ENCODE results near the gene KCP. TPM values are rescaled to one million over a fixed set of nuclear protein-coding genes. Genes with fewer than 3 reads are reported as not detected.

The KCP gene
- total RNA-seq, 1 donor from 2014 or later, result 1.5 TPM

DNA sequence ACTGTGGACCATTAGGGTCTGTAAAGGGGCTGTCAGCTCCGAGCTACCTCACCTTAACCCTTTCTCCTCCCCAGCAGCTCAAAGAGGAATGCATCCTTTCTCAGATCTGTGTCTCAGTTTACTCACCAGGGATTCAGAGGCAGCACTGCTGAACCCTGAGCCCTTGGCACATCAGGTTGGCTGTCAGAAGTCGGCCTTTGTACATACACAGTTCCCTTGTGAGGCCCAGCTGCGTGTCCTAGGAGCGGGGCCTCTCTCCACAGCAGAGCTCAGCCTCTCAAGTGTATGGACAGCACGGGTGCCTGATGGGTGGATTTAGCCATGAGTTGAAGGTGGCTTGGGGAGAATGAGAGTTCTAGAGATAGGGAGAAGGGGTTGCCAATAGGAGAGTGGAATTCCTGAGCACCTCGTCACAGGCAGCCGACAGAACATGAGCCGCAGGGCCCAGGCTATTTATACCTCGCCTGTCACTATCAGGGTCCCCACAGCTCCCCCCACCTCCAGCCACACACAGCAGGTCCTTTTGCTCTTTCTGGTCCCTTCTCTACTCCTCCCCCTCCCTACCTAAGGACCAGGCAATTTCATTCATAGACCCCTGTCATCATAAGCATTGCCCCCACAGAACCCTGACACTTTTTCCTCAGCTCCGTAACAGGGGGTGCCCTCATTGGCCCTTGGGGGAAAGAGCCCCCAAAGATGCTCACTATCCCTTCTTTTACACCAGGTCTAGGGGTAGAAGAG lies 82.4 kb downstream of the KCP start:
- TF ChIP-seq, protein P1, sequence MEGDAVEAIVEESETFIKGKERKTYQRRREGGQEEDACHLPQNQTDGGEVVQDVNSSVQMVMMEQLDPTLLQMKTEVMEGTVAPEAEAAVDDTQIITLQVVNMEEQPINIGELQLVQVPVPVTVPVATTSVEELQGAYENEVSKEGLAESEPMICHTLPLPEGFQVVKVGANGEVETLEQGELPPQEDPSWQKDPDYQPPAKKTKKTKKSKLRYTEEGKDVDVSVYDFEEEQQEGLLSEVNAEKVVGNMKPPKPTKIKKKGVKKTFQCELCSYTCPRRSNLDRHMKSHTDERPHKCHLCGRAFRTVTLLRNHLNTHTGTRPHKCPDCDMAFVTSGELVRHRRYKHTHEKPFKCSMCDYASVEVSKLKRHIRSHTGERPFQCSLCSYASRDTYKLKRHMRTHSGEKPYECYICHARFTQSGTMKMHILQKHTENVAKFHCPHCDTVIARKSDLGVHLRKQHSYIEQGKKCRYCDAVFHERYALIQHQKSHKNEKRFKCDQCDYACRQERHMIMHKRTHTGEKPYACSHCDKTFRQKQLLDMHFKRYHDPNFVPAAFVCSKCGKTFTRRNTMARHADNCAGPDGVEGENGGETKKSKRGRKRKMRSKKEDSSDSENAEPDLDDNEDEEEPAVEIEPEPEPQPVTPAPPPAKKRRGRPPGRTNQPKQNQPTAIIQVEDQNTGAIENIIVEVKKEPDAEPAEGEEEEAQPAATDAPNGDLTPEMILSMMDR (IDR thresholded peaks at IDR 0.05), result no peak
- peak overlapping the region; percentile 98 for H3K27ac Mint-ChIP-seq (ENCODE audit: unreplicated experiment)
- DNase-seq (ENCODE audit: low spot score), result no peak
- no peaks in the 10 kb centered on the region for H3K27me3 Mint-ChIP-seq (ENCODE audit: low read depth)
- H3K4me1 Mint-ChIP-seq (ENCODE audit: low read depth), result peaks cover 52% of the 10 kb centered on the region
- no peaks in the 10 kb centered on the region for H3K36me3 Mint-ChIP-seq (ENCODE audit: low read depth)
- no peaks in the 10 kb centered on the region for H3K9me3 Mint-ChIP-seq (ENCODE audit: low read depth)
- H3K4me3 Mint-ChIP-seq (ENCODE audit: unreplicated experiment), result peak overlapping the region; percentile 15

DNA sequence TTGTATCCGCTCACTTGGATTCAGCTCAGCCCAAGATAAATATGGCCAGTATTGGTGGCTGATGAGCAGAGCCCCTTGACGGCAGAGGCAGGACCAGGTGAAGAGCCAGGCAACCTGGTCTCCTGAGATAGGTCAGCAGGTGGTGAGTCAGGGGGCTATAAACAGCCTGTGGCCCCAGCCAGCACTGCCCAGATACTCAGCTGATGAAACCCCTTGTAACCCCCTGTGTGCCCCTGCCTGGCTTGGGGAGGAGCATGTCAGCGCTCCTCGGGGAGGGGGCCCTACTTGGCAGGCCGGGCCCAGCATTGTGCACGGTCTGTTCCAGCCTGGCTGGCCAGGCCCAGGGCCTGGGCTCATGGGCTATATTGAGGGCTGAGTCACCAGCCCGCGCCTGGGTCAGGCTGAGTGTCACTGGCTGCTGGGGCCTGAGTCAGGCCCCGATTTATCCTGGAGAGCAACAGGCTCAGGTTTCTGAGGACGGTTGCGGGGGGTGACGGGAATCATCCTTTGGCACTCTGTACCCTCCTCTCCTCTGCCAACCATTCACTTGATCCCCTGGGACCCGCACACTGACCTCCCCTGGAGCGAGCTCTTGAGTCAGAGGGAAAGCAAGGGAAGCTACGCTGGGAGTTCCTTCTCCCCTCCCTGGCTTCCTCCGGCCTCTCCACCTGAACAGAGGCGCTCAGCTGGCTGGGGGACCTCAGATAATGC lies 83.1 kb downstream of the KCP start:
- TF ChIP-seq, protein P1 (IDR thresholded peaks at IDR 0.05), result no peak
- DNase-seq (ENCODE audit: low spot score), result peak; percentile 84
- H3K27ac Mint-ChIP-seq (ENCODE audit: unreplicated experiment), result peak overlapping the region; percentile 98

DNA sequence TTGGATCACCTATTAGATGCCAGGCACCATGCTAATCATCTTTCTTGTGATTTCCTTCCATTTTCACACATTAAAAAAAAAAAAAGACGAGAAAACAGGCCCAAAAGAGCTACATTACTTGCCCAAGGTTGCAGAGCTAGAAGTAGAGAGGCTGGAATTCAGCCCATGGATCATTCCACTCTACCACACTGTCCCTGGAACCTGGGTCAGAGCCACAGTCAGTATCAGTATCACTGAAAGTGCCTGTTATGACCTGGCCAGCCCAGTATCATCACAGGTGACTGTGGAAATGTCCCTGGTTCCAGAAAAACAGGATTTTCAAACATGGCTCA lies 83.6 kb downstream of the KCP start:
- Mint-ChIP-seq H3K4me1 (ENCODE audit: low read depth) (peaks cover 42% of the 10 kb centered on the region), H3K9me3 (ENCODE audit: low read depth) (no peaks in the 10 kb centered on the region), H3K36me3 (ENCODE audit: low read depth) (no peaks in the 10 kb centered on the region), H3K4me3 (ENCODE audit: unreplicated experiment) (no peak overlapping the region), H3K27me3 (ENCODE audit: low read depth) (no peaks in the 10 kb centered on the region), H3K27ac (ENCODE audit: unreplicated experiment) (peak overlapping the region; percentile 98)
- no peak for DNase-seq (ENCODE audit: low spot score)
- TF ChIP-seq, protein P1 (IDR thresholded peaks at IDR 0.05), result no peak

More for the DNA sequence above, 83.1 kb downstream of the KCP start:
- Mint-ChIP-seq H3K4me3 (ENCODE audit: unreplicated experiment) (peak overlapping the region; percentile 15), H3K27me3 (ENCODE audit: low read depth) (no peaks in the 10 kb centered on the region), H3K4me1 (ENCODE audit: low read depth) (peaks cover 46% of the 10 kb centered on the region), H3K36me3 (ENCODE audit: low read depth) (no peaks in the 10 kb centered on the region), H3K9me3 (ENCODE audit: low read depth) (no peaks in the 10 kb centered on the region)

Other genes starting within 250 kb of the KCP start
- gene GARIN1A, start 238.4 kb downstream of the KCP start, total RNA-seq, result 2.8 to 6.6 TPM (median 2.8 TPM) in 3 replicates
- gene CALU, start 171.3 kb downstream of the KCP start, total RNA-seq, result 731 to 820 TPM (median 734 TPM) in 3 replicates
- not detected in 3 replicates for gene OPN1SW, start 134.9 kb downstream of the KCP start, total RNA-seq
- gene CCDC136, start 118.7 kb downstream of the KCP start, total RNA-seq, result 7.6 to 8.8 TPM (median 8.5 TPM) in 3 replicates
- 72.3 to 119 TPM (median 118 TPM) in 3 replicates for gene FLNC, start 80.3 kb downstream of the KCP start, total RNA-seq
- 139 to 162 TPM (median 154 TPM) in 3 replicates for gene ATP6V1F, start 47.9 kb downstream of the KCP start, total RNA-seq
- 0.26 to 0.53 TPM (median 0.37 TPM) in 3 replicates for gene IRF5, start 27.2 kb upstream of the KCP start, total RNA-seq
- 39.5 to 44.0 TPM (median 43.9 TPM) in 3 replicates for gene TNPO3, start 144.4 kb upstream of the KCP start, total RNA-seq
- 1.7 to 5.7 TPM (median 4.2 TPM) in 3 replicates for gene TSPAN33, start 234.0 kb upstream of the KCP start, total RNA-seq

Data from chondrocyte (in vitro differentiated cells).